Fibroblast of lung (primary cell): Measurements from ENCODE around the gene GABBR1. TPM values are rescaled to one million over a fixed set of nuclear protein-coding genes. Genes with fewer than 3 reads are reported as not detected.

ENCODE experiments used
- DNase-seq, 2 donors: peaks; one replicate each; pipeline versions ENCODE4 v3.0.0 to v3.0.0-alpha.2; 2010; ENCODE audit warnings: low read depth in 2 of 2
- H2AFZ ChIP-seq: 2 replicates; pipeline ENCODE4 v1.5.1; 2012; ENCODE audit warnings: low read length, control low read depth, inconsistent platforms
- H3K27ac ChIP-seq: 2 replicates; pipeline ENCODE4 v1.5.1; 2011; ENCODE audit warnings: low read length, control low read depth; ENCODE audit not compliant: insufficient read depth
- H3K27me3 ChIP-seq: 2 replicates; pipeline ENCODE4 v1.5.1; 2011; ENCODE audit warnings: mild to moderate bottlenecking, low read length; ENCODE audit not compliant: control insufficient read depth, insufficient read depth
- H3K36me3 ChIP-seq: 2 replicates; pipeline ENCODE4 v1.5.1; 2011; ENCODE audit warnings: low read length; ENCODE audit not compliant: control insufficient read depth, insufficient read depth
- H3K4me1 ChIP-seq: 2 replicates; pipeline ENCODE4 v1.5.1; 2011; ENCODE audit warnings: low read length; ENCODE audit not compliant: control insufficient read depth, insufficient read depth; ENCODE audit errors: extremely low read depth
- H3K4me2 ChIP-seq: 2 replicates; pipeline ENCODE4 v1.5.1; 2011; ENCODE audit warnings: low read length, control low read depth; ENCODE audit not compliant: insufficient read depth; ENCODE audit errors: extremely low read depth
- H3K4me3 ChIP-seq, 4 experiments: fragments of 200-600 bp in 1 of 4; sonication (generic) in 1 of 4; replicated peaks in 1 of 4; 2 replicates each; pipeline ENCODE4 v1.5.1; 2011 to 2016; ENCODE audit warnings: low read length in 4 of 4, low read depth in 3 of 4, mild to moderate bottlenecking in 3 of 4, control low read depth in 2 of 4, inconsistent platforms in 1 of 4, mixed read lengths in 1 of 4; ENCODE audit not compliant: insufficient read depth in 1 of 4; ENCODE audit errors: control extremely low read depth in 1 of 4
- H3K79me2 ChIP-seq: 2 replicates; pipeline ENCODE4 v1.5.1; 2012; ENCODE audit warnings: mild to moderate bottlenecking, low read length, inconsistent platforms; ENCODE audit not compliant: control insufficient read depth, insufficient read depth
- H3K9ac ChIP-seq: 2 replicates; pipeline ENCODE4 v1.5.1; 2011; ENCODE audit warnings: mild to moderate bottlenecking, low read length, control low read depth; ENCODE audit not compliant: insufficient read depth
- H3K9me3 ChIP-seq: 2 replicates; pipeline ENCODE4 v1.5.1; 2012; ENCODE audit warnings: low read depth, low read length; ENCODE audit not compliant: control insufficient read depth, insufficient read depth
- H4K20me1 ChIP-seq: 2 replicates; pipeline ENCODE4 v1.5.1; 2011; ENCODE audit warnings: low read length; ENCODE audit not compliant: control insufficient read depth, insufficient read depth; ENCODE audit errors: extremely low read depth
- CTCF ChIP-seq, 2 donors: IDR thresholded peaks in 1 of 2; conservative IDR thresholded peaks in 1 of 2; 1 replicate in 1 of 2; 2 replicates in 1 of 2; pipeline ENCODE4 v1.5.1; 2011 to 2012; ENCODE audit warnings: low read length in 2 of 2, control low read depth in 1 of 2, inconsistent platforms in 1 of 2, low read depth in 1 of 2, mild to moderate bottlenecking in 1 of 2
- EZH2 ChIP-seq: IDR thresholded peaks from 2 replicates; pipeline ENCODE4 v1.5.1; 2012; ENCODE audit warnings: low read length, control low read depth, mild to moderate bottlenecking; ENCODE audit errors: missing control alignments
- polyA plus RNA-seq, 2 donors: library from polyadenylated mRNA; depleted of rRNA in 1 of 2; stranded (reverse) in 1 of 2; unstranded in 1 of 2; fragments of >200 nt; gene quantifications; 2 replicates each; pipeline ENCODE4 v1.2.1, GENCODE V29; 2011 to 2012; ENCODE audit warnings: missing spikeins in 1 of 2
- total RNA-seq: library from RNA; depleted of rRNA; stranded (reverse); fragments of >200 nt; gene quantifications from 2 replicates; pipeline ENCODE4 v1.2.1, GENCODE V29; 2014

Gene GABBR1
- total and polyA plus RNA-seq, 2 donors (not counting 1 experiment from before 2014, with no cell fraction given) = 10.9 to 13.4 TPM

GRCh38 chr6:29561606-29562181 lies 71.3 kb downstream of the GABBR1 start:
- Histone ChIP-seq H3K27ac (no peak overlapping the region), H4K20me1 (no peaks in the 10 kb centered on the region), H2AFZ (no peak overlapping the region), H3K9me3 (no peaks in the 10 kb centered on the region), H3K4me1 (no peaks in the 10 kb centered on the region), H3K79me2 (no peaks in the 10 kb centered on the region), H3K36me3 (no peaks in the 10 kb centered on the region), H3K27me3 (no peaks in the 10 kb centered on the region), H3K4me2 (no peak overlapping the region), H3K9ac (no peak overlapping the region), H3K4me3 (no peak overlapping the region)
- TF ChIP-seq CTCF (conservative IDR thresholded peaks at IDR 0.05 in 1 of 2, IDR thresholded peaks at IDR 0.05 in 1 of 2; ENCODE audit: low read depth in 1 of 2, low read length in 2 of 2) (no peak), EZH2 (no peak)
- no peak for DNase-seq

GRCh38 chr6:29561091-29561490 lies 71.9 kb downstream of the GABBR1 start:
- DNase-seq = no peak
- H3K79me2 ChIP-seq = no peaks in the 10 kb centered on the region
- H3K27ac ChIP-seq = no peak overlapping the region
- H3K9ac ChIP-seq = no peak overlapping the region
- no peaks in the 10 kb centered on the region for H4K20me1 ChIP-seq
- H2AFZ ChIP-seq = no peak overlapping the region
- no peak overlapping the region for H3K4me3 ChIP-seq
- H3K36me3 ChIP-seq = no peaks in the 10 kb centered on the region
- TF ChIP-seq EZH2 = no peak
- no peak for TF ChIP-seq CTCF (conservative IDR thresholded peaks at IDR 0.05 in 1 of 2, IDR thresholded peaks at IDR 0.05 in 1 of 2; ENCODE audit: low read depth in 1 of 2, low read length in 2 of 2)
- H3K27me3 ChIP-seq = no peaks in the 10 kb centered on the region
- no peaks in the 10 kb centered on the region for H3K4me1 ChIP-seq
- H3K9me3 ChIP-seq = no peaks in the 10 kb centered on the region
- H3K4me2 ChIP-seq = no peak overlapping the region

DNA sequence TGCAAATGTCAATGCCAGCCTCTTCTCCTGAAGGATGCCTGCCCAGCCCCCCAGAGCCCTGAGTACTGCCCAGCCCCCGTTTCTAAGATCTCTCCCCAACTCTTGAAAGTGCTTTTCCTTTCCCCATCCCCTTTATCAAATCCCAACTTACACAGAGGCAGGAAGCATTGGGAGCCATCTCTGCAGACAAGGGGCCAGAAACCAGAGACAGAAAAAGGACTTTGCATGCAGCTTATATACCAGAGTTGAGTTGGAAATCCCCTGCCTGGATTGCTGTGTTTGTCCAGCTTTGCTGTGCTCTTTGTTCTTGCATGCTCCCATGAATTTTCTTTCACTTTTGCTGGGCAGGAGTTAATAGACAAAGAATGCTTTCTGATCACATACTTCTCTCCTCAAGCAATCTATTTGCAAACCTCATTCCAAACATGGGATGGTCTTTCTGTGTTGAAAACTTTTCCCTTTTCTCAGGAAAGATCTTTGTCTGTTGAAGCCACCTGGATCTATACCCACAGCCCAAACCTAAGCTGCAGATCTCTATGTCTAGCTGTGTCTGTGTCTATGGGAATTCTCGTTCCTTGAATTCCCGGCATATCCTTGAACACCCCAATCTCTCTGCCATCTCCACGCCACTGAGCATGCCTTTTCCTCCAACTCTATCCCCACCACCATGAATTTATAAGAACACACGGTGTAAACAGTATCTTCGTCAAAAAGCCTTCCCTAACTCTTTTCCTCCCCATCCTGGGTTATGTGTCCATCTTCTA lies 73.3 kb downstream of the GABBR1 start, which contains the start of gene UBD:
UBD (minus strand) TSS at position 209 of the 764 bp plus-strand sequence; CDS start at position 178, 31 bp downstream.
- no peak within 1 kb of the TSS for H3K4me3 ChIP-seq
- no peak within 1 kb of the TSS for H3K4me2 ChIP-seq
- H4K20me1 ChIP-seq = no peaks in the 10 kb centered on the region
- no peak within 1 kb of the TSS for H3K27ac ChIP-seq
- H3K9ac ChIP-seq = no peak within 1 kb of the TSS
- no peak for TF ChIP-seq EZH2
- no peak for TF ChIP-seq CTCF (conservative IDR thresholded peaks at IDR 0.05 in 1 of 2, IDR thresholded peaks at IDR 0.05 in 1 of 2; ENCODE audit: low read depth in 1 of 2, low read length in 2 of 2)
- peaks cover 3% of the 10 kb centered on the region for H3K27me3 ChIP-seq
- no peaks in the 10 kb centered on the region for H3K79me2 ChIP-seq
- H3K9me3 ChIP-seq = no peaks in the 10 kb centered on the region
- H3K36me3 ChIP-seq = no peaks in the 10 kb centered on the region
- H2AFZ ChIP-seq = no peak within 1 kb of the TSS
- no peak for DNase-seq
- no peaks in the 10 kb centered on the region for H3K4me1 ChIP-seq
